GM18505 (cell line): ENCODE measurements around the gene TMEM101.
"Not testable (repeated sequence)": the region's sequence is repeated elsewhere in the genome, so short reads cannot be mapped to it uniquely, and the experiment has no call there.

Experiments
- ATAC-seq: cut with Tn5 transposase; IDR thresholded peaks from one replicate; pipeline ENCODE4 v1.9.1; 2021; ENCODE audit not compliant: unreplicated experiment
- POLR2A ChIP-seq: IDR thresholded peaks from 4 replicates; pipeline ENCODE4 v1.6.1; 2011; ENCODE audit warnings: borderline replicate concordance; ENCODE audit not compliant: insufficient read depth, insufficient read length; ENCODE audit errors: extremely low read depth

The TMEM101 gene

DNA sequence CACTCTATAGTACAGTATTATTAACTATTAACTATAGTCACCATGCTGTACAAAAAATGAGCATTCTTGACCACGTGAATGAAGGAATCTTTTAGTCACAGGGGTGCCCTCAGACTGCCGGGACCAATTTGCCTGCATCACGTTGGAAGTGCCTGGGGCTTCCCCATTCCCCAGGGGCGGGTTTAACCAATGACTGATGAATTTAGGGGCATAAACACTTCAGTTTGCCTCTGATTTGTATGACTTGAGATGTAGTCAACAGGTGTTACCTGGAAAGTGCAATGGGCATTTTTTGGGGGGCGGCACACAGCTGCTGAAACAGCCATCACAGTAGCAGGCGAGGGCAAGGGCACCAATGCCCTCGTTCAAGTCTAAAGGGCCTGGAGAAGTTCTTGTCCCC lies 52.3 kb downstream of the TMEM101 start:
- TF ChIP-seq POLR2A = no peak
- ATAC-seq = no peak

DNA sequence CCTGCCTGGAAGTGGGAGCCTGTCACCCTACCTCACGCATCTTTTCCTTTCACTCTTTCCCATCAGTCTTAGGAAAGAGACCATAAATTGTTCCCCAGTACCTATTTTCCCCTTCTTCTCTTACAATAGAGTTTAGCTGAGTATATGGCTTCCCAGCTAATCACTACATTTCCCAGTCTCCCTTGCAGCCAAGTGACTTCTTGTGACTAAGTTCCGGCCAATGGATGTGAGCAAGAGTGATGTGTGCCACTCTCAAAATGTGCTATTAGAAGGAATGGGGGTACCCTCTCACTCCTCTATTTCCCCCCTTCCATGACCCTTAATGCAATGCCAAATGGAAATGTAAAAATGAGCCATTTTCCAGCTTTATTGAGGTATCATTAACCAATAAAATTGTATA lies 52.8 kb downstream of the TMEM101 start:
- ATAC-seq = no peak
- no peak for TF ChIP-seq POLR2A

DNA sequence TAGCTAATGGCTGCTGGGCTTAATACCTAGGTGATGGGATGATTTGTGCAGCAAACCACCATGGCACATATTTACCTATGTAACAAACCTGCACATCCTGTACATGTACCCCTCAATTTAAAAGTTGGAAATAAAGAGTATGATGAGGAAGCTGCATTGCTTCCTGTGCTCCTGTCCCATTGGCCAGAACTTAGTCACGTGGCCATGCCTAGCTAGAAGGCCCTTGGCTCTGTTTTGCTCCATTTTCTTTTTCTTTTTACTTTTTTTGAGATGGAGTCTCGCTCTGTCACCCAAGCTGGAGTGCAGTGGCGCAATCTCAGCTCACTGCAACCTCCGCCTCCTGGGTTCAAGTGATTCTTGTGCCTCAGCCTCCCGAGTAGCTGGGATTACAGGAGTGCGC lies 53.5 kb downstream of the TMEM101 start:
- not testable (repeated sequence) for ATAC-seq
